RWPE2 (cell line): ENCODE results near the gene ARL4C.
A peak's percentile ranks its signal among the peaks of the same experiment; 100 is the strongest.

ENCODE experiments used
- ATAC-seq: fragments of 200-7000 bp; cut with Tn5 transposase; 3 replicates; pipeline ENCODE4 v1.9.1; 2021; ENCODE audit warnings: low read depth
- DNase-seq: peaks from one replicate; pipeline ENCODE4 v3.0.0-alpha.2; 2020; ENCODE audit warnings: low spot score
- H3K27ac ChIP-seq: fragments of 450-650 bp; 2 replicates; pipeline ENCODE4 v1.5.1; 2017; ENCODE audit warnings: mild to moderate bottlenecking; ENCODE audit not compliant: poor library complexity, severe bottlenecking
- H3K27me3 ChIP-seq: fragments of 250-450 bp; sonication (Bioruptor Pico); 2 replicates; pipeline ENCODE4 v1.5.1; 2021; ENCODE audit warnings: mild to moderate bottlenecking, moderate library complexity; ENCODE audit not compliant: insufficient read depth, poor library complexity, severe bottlenecking
- H3K36me3 ChIP-seq: fragments of 250-450 bp; sonication (Bioruptor Pico); 2 replicates; pipeline ENCODE4 v1.5.1; 2020; ENCODE audit warnings: low read depth, mild to moderate bottlenecking, moderate library complexity
- H3K4me1 ChIP-seq: fragments of 250-450 bp; sonication (Bioruptor Pico); 2 replicates; pipeline ENCODE4 v1.5.1; 2021; ENCODE audit warnings: mild to moderate bottlenecking, moderate library complexity; ENCODE audit not compliant: insufficient read depth, poor library complexity, severe bottlenecking
- H3K4me3 ChIP-seq: fragments of 250-450 bp; sonication (Bioruptor Pico); 2 replicates; pipeline ENCODE4 v1.5.1; 2021; ENCODE audit warnings: mild to moderate bottlenecking, moderate library complexity; ENCODE audit not compliant: severe bottlenecking
- H3K9me3 ChIP-seq: fragments of 250-450 bp; sonication (Bioruptor Pico); 2 replicates; pipeline ENCODE4 v1.5.1; 2021; ENCODE audit warnings: mild to moderate bottlenecking, moderate library complexity; ENCODE audit not compliant: severe bottlenecking
- CTCF ChIP-seq: fragments of 450-650 bp; IDR thresholded peaks from one replicate; pipeline ENCODE4 v1.5.1; 2017; ENCODE audit warnings: mild to moderate bottlenecking, moderate library complexity; ENCODE audit not compliant: poor library complexity, severe bottlenecking

The ARL4C gene

GRCh38 chr2:234444242-234444730 is 52.6 kb downstream of the ARL4C start:
- Histone ChIP-seq H3K36me3 (no peaks in the 10 kb centered on the region), H3K27ac (peak overlapping the region; percentile 83), H3K27me3 (no peaks in the 10 kb centered on the region), H3K4me3 (no peak overlapping the region), H3K4me1 (peaks cover 17% of the 10 kb centered on the region), H3K9me3 (no peaks in the 10 kb centered on the region)
- no peak for ATAC-seq
- TF ChIP-seq CTCF: no peak
- no peak for DNase-seq
